Measurements from ENCODE around the gene SDSL.

DNA sequence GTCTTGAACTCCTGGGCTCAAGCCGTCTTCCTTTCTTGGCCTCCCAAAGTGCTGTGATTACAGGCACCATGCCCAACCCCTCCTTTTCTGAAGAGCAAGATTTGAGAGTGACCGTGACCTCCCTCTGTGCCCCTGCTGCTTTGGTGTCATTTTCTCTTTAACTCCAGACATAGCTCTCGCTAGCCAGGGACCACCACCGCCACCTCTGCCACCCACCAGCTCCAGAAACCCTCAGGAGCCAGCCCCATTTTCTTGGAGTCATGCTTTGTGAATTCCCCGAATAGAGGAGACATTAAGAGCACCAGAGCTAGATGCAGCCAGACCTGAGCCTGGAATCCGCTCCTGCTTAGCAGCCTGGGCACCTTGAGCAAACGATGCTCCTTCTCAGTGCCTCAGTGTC lies 18.2 kb downstream of the SDSL start:
- TF ChIP-seq, protein P1, sequence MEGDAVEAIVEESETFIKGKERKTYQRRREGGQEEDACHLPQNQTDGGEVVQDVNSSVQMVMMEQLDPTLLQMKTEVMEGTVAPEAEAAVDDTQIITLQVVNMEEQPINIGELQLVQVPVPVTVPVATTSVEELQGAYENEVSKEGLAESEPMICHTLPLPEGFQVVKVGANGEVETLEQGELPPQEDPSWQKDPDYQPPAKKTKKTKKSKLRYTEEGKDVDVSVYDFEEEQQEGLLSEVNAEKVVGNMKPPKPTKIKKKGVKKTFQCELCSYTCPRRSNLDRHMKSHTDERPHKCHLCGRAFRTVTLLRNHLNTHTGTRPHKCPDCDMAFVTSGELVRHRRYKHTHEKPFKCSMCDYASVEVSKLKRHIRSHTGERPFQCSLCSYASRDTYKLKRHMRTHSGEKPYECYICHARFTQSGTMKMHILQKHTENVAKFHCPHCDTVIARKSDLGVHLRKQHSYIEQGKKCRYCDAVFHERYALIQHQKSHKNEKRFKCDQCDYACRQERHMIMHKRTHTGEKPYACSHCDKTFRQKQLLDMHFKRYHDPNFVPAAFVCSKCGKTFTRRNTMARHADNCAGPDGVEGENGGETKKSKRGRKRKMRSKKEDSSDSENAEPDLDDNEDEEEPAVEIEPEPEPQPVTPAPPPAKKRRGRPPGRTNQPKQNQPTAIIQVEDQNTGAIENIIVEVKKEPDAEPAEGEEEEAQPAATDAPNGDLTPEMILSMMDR (IDR thresholded peaks at IDR 0.05): no peak
- TF ChIP-seq SP1 (CRISPR knock-in tag; conservative IDR thresholded peaks at IDR 0.05): no peak
- TF ChIP-seq, protein P2, sequence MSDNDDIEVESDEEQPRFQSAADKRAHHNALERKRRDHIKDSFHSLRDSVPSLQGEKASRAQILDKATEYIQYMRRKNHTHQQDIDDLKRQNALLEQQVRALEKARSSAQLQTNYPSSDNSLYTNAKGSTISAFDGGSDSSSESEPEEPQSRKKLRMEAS (CRISPR knock-in tag; IDR thresholded peaks at IDR 0.05): no peak
- TF ChIP-seq, protein P3, sequence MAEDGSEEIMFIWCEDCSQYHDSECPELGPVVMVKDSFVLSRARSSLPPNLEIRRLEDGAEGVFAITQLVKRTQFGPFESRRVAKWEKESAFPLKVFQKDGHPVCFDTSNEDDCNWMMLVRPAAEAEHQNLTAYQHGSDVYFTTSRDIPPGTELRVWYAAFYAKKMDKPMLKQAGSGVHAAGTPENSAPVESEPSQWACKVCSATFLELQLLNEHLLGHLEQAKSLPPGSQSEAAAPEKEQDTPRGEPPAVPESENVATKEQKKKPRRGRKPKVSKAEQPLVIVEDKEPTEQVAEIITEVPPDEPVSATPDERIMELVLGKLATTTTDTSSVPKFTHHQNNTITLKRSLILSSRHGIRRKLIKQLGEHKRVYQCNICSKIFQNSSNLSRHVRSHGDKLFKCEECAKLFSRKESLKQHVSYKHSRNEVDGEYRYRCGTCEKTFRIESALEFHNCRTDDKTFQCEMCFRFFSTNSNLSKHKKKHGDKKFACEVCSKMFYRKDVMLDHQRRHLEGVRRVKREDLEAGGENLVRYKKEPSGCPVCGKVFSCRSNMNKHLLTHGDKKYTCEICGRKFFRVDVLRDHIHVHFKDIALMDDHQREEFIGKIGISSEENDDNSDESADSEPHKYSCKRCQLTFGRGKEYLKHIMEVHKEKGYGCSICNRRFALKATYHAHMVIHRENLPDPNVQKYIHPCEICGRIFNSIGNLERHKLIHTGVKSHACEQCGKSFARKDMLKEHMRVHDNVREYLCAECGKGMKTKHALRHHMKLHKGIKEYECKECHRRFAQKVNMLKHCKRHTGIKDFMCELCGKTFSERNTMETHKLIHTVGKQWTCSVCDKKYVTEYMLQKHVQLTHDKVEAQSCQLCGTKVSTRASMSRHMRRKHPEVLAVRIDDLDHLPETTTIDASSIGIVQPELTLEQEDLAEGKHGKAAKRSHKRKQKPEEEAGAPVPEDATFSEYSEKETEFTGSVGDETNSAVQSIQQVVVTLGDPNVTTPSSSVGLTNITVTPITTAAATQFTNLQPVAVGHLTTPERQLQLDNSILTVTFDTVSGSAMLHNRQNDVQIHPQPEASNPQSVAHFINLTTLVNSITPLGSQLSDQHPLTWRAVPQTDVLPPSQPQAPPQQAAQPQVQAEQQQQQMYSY (CRISPR knock-in tag; IDR thresholded peaks at IDR 0.05): no peak
- no peak for TF ChIP-seq NFE2L1 (CRISPR knock-in tag; IDR thresholded peaks at IDR 0.05)
- no peak for TF ChIP-seq ZNF423 (CRISPR knock-in tag; IDR thresholded peaks at IDR 0.05)
- TF ChIP-seq, protein P4, sequence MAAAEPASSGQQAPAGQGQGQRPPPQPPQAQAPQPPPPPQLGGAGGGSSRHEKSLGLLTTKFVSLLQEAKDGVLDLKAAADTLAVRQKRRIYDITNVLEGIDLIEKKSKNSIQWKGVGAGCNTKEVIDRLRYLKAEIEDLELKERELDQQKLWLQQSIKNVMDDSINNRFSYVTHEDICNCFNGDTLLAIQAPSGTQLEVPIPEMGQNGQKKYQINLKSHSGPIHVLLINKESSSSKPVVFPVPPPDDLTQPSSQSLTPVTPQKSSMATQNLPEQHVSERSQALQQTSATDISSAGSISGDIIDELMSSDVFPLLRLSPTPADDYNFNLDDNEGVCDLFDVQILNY (CRISPR knock-in tag; IDR thresholded peaks at IDR 0.05): no peak
- TF ChIP-seq ELF4 (CRISPR knock-in tag; IDR thresholded peaks at IDR 0.05; ENCODE audit: low read depth): no peak
- TF ChIP-seq, protein P5, sequence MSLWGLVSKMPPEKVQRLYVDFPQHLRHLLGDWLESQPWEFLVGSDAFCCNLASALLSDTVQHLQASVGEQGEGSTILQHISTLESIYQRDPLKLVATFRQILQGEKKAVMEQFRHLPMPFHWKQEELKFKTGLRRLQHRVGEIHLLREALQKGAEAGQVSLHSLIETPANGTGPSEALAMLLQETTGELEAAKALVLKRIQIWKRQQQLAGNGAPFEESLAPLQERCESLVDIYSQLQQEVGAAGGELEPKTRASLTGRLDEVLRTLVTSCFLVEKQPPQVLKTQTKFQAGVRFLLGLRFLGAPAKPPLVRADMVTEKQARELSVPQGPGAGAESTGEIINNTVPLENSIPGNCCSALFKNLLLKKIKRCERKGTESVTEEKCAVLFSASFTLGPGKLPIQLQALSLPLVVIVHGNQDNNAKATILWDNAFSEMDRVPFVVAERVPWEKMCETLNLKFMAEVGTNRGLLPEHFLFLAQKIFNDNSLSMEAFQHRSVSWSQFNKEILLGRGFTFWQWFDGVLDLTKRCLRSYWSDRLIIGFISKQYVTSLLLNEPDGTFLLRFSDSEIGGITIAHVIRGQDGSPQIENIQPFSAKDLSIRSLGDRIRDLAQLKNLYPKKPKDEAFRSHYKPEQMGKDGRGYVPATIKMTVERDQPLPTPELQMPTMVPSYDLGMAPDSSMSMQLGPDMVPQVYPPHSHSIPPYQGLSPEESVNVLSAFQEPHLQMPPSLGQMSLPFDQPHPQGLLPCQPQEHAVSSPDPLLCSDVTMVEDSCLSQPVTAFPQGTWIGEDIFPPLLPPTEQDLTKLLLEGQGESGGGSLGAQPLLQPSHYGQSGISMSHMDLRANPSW (CRISPR knock-in tag; conservative IDR thresholded peaks at IDR 0.05; ENCODE audit: low read depth): no peak
- TF ChIP-seq ZBTB21 (CRISPR knock-in tag; IDR thresholded peaks at IDR 0.05; ENCODE audit: borderline replicate concordance): no peak
- TF ChIP-seq ZNF121 (CRISPR knock-in tag; IDR thresholded peaks at IDR 0.05): no peak
- TF ChIP-seq ESRRA (CRISPR knock-in tag; IDR thresholded peaks at IDR 0.05; ENCODE audit: borderline replicate concordance): no peak
- TF ChIP-seq, protein P6, sequence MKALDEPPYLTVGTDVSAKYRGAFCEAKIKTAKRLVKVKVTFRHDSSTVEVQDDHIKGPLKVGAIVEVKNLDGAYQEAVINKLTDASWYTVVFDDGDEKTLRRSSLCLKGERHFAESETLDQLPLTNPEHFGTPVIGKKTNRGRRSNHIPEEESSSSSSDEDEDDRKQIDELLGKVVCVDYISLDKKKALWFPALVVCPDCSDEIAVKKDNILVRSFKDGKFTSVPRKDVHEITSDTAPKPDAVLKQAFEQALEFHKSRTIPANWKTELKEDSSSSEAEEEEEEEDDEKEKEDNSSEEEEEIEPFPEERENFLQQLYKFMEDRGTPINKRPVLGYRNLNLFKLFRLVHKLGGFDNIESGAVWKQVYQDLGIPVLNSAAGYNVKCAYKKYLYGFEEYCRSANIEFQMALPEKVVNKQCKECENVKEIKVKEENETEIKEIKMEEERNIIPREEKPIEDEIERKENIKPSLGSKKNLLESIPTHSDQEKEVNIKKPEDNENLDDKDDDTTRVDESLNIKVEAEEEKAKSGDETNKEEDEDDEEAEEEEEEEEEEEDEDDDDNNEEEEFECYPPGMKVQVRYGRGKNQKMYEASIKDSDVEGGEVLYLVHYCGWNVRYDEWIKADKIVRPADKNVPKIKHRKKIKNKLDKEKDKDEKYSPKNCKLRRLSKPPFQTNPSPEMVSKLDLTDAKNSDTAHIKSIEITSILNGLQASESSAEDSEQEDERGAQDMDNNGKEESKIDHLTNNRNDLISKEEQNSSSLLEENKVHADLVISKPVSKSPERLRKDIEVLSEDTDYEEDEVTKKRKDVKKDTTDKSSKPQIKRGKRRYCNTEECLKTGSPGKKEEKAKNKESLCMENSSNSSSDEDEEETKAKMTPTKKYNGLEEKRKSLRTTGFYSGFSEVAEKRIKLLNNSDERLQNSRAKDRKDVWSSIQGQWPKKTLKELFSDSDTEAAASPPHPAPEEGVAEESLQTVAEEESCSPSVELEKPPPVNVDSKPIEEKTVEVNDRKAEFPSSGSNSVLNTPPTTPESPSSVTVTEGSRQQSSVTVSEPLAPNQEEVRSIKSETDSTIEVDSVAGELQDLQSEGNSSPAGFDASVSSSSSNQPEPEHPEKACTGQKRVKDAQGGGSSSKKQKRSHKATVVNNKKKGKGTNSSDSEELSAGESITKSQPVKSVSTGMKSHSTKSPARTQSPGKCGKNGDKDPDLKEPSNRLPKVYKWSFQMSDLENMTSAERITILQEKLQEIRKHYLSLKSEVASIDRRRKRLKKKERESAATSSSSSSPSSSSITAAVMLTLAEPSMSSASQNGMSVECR (CRISPR knock-in tag; IDR thresholded peaks at IDR 0.05; ENCODE audit: borderline replicate concordance): no peak
- TF ChIP-seq TP53 (CRISPR knock-in tag; IDR thresholded peaks at IDR 0.05): no peak
